Neural cell (in vitro differentiated cells): ENCODE data around the gene BRSK2. TPM values are rescaled to one million over a fixed set of nuclear protein-coding genes. Genes with fewer than 3 reads are reported as not detected.

Experiments
- H2AFZ ChIP-seq: fragments of 200-600, 300-800 bp; sonication (generic), shearing (Covaris generic); 2 replicates; pipeline ENCODE4 v1.6.0; 2014; ENCODE audit warnings: low read depth, mild to moderate bottlenecking, antibody characterized with exemption, low read length, moderate library complexity
- H3F3A ChIP-seq: fragments of 200-600 bp; shearing (Covaris generic); 2 replicates; pipeline ENCODE4 v1.6.1; 2016; ENCODE audit warnings: mild to moderate bottlenecking, moderate library complexity, mixed read lengths, antibody characterized with exemption, low read length; ENCODE audit not compliant: insufficient read depth, poor library complexity, severe bottlenecking
- H3K27ac ChIP-seq: fragments of 200-600, 300-800 bp; sonication (generic), shearing (Covaris generic); 2 replicates; pipeline ENCODE4 v1.5.1; 2014; ENCODE audit warnings: mild to moderate bottlenecking, low read length, moderate library complexity
- H3K27me3 ChIP-seq: fragments of 300-800, 200-600 bp; sonication (generic), shearing (Covaris generic); 2 replicates; pipeline ENCODE4 v1.6.0; 2014; ENCODE audit warnings: mild to moderate bottlenecking, low read depth, low read length, moderate library complexity; ENCODE audit not compliant: insufficient read depth
- H3K36me3 ChIP-seq: fragments of 300-800, 200-600 bp; sonication (generic), shearing (Covaris generic); 2 replicates; pipeline ENCODE4 v1.5.1; 2014; ENCODE audit warnings: mild to moderate bottlenecking, antibody characterized with exemption, low read length, moderate library complexity; ENCODE audit not compliant: insufficient read depth
- H3K4me2 ChIP-seq: fragments of 300-800, 200-600 bp; sonication (generic), shearing (Covaris generic); 2 replicates; pipeline ENCODE4 v1.6.0; 2014; ENCODE audit warnings: mild to moderate bottlenecking, low read length
- H3K4me3 ChIP-seq: fragments of 300-800, 200-600 bp; sonication (generic), shearing (Covaris generic); 2 replicates; pipeline ENCODE4 v1.5.1; 2014; ENCODE audit warnings: mild to moderate bottlenecking, low read length, moderate library complexity
- H3K79me2 ChIP-seq: fragments of 200-600 bp; shearing (Covaris generic); replicated peaks from 2 replicates; pipeline ENCODE4 v1.6.0; 2014; ENCODE audit warnings: mild to moderate bottlenecking, low read length, moderate library complexity; ENCODE audit not compliant: insufficient read depth
- H3K9ac ChIP-seq: fragments of 300-800, 200-600 bp; sonication (generic), shearing (Covaris generic); 2 replicates; pipeline ENCODE4 v1.6.1; 2016; ENCODE audit warnings: mild to moderate bottlenecking, low read length, mixed read lengths
- H3K9me2 ChIP-seq: fragments of 200-600 bp; shearing (Covaris generic); 2 replicates; pipeline ENCODE4 v1.6.1; 2016; ENCODE audit warnings: mild to moderate bottlenecking, low read length, mixed read lengths; ENCODE audit not compliant: insufficient read depth
- H3K9me3 ChIP-seq: fragments of 200-600, 300-800 bp; sonication (generic), shearing (Covaris generic); 2 replicates; pipeline ENCODE4 v1.6.1; 2016; ENCODE audit warnings: mild to moderate bottlenecking, mixed run types, low read length, moderate library complexity, mixed read lengths
- H4K20me1 ChIP-seq: fragments of 200-600 bp; shearing (Covaris generic); 2 replicates; pipeline ENCODE4 v1.6.1; 2016; ENCODE audit warnings: mild to moderate bottlenecking, mixed run types; ENCODE audit not compliant: insufficient read depth
- CTCF ChIP-seq: fragments of 450-650 bp; IDR thresholded peaks from 2 replicates; pipeline ENCODE4 v1.5.1; 2014; ENCODE audit warnings: antibody characterized with exemption, mild to moderate bottlenecking, moderate library complexity; ENCODE audit not compliant: poor library complexity, severe bottlenecking
- EP300 ChIP-seq: fragments of 450-650 bp; conservative IDR thresholded peaks from 2 replicates; pipeline ENCODE4 v1.6.1; 2014; ENCODE audit warnings: antibody characterized with exemption, mild to moderate bottlenecking, moderate library complexity; ENCODE audit not compliant: poor library complexity, severe bottlenecking
- EZH2 ChIP-seq: fragments of 200-600, 300-800 bp; shearing (Covaris generic), sonication (generic); IDR thresholded peaks from 2 replicates; pipeline ENCODE4 v1.6.1; 2014; ENCODE audit warnings: antibody characterized with exemption, low read length, borderline replicate concordance, mild to moderate bottlenecking; ENCODE audit not compliant: insufficient read depth, poor library complexity, severe bottlenecking
- MXI1 ChIP-seq: fragments of 450-650 bp; conservative IDR thresholded peaks from 2 replicates; pipeline ENCODE4 v1.6.1; 2014; ENCODE audit warnings: antibody characterized with exemption, mild to moderate bottlenecking; ENCODE audit not compliant: poor library complexity, severe bottlenecking
- POLR2AphosphoS5 ChIP-seq: IDR thresholded peaks from 2 replicates; pipeline ENCODE4 v1.6.1; 2012
- RAD21 ChIP-seq: fragments of 450-650 bp; conservative IDR thresholded peaks from 2 replicates; pipeline ENCODE4 v1.6.1; 2014; ENCODE audit warnings: antibody characterized with exemption, mild to moderate bottlenecking, moderate library complexity
- REST ChIP-seq: IDR thresholded peaks from 2 replicates; pipeline ENCODE4 v1.6.1; 2012; ENCODE audit warnings: borderline replicate concordance
- SMC3 ChIP-seq: fragments of 450-650 bp; conservative IDR thresholded peaks from 2 replicates; pipeline ENCODE4 v1.6.1; 2014; ENCODE audit warnings: antibody characterized with exemption, mild to moderate bottlenecking, moderate library complexity; ENCODE audit not compliant: poor library complexity
- TAF1 ChIP-seq: IDR thresholded peaks from 2 replicates; pipeline ENCODE4 v1.6.1; 2012; ENCODE audit warnings: low read depth
- polyA plus RNA-seq: library from polyadenylated mRNA; depleted of rRNA; stranded (reverse); fragments of >200 nt; gene quantifications from 2 replicates; pipeline ENCODE4 v1.2.3, GENCODE V29; 2014

The BRSK2 gene
- polyA plus RNA-seq, 1 donor from 2014 or later, result 47.5 TPM

- Histone ChIP-seq H4K20me1 (no peaks in the 10 kb centered on the region), H3K27ac (no peak overlapping the region)
Observed at GRCh38 chr11:1481861-1482441, 92.2 kb downstream of the BRSK2 start.

GRCh38 chr11:1482581-1483444 lies 93.1 kb downstream of the BRSK2 start:
- Histone ChIP-seq H4K20me1 (no peaks in the 10 kb centered on the region), H2AFZ (no peak overlapping the region), H3K79me2 (no peaks in the 10 kb centered on the region), H3K27ac (no peak overlapping the region), H3K36me3 (no peaks in the 10 kb centered on the region), H3K27me3 (no peaks in the 10 kb centered on the region), H3K4me2 (no peak overlapping the region), H3K9me3 (no peaks in the 10 kb centered on the region), H3K4me3 (no peak overlapping the region), H3K9ac (no peak overlapping the region), H3K9me2 (no peaks in the 10 kb centered on the region), H3F3A (no peaks in the 10 kb centered on the region)
- TF ChIP-seq EP300, result no peak
- TF ChIP-seq RAD21, result no peak
- TF ChIP-seq SMC3, result no peak
- TF ChIP-seq REST, result no peak
- no peak for TF ChIP-seq EZH2
- TF ChIP-seq TAF1, result no peak
- no peak for TF ChIP-seq POLR2AphosphoS5
- no peak for TF ChIP-seq CTCF
- no peak for TF ChIP-seq MXI1

More at GRCh38 chr11:1481861-1482441, 92.2 kb downstream of the BRSK2 start:
- Histone ChIP-seq H3K27me3 (no peaks in the 10 kb centered on the region), H3K9me2 (no peaks in the 10 kb centered on the region), H2AFZ (no peak overlapping the region), H3K79me2 (no peaks in the 10 kb centered on the region), H3F3A (no peaks in the 10 kb centered on the region), H3K4me2 (no peak overlapping the region), H3K4me3 (no peak overlapping the region), H3K36me3 (no peaks in the 10 kb centered on the region), H3K9ac (no peak overlapping the region), H3K9me3 (no peaks in the 10 kb centered on the region)
- TF ChIP-seq RAD21 (no peak), POLR2AphosphoS5 (no peak), CTCF (no peak), SMC3 (no peak), TAF1 (no peak), EZH2 (no peak), EP300 (no peak), MXI1 (no peak)
